SK-N-MC (cell line): ENCODE data around the gene CCDC159.
A peak's percentile ranks its signal among the peaks of the same experiment; 100 is the strongest.
"Not testable (repeated sequence)": the region's sequence is repeated elsewhere in the genome, so short reads cannot be mapped to it uniquely, and the experiment has no call there.

Source experiments
- DNase-seq: peaks from one replicate; pipeline ENCODE4 v3.0.0-alpha.2; 2011; ENCODE audit warnings: low read depth, low spot score
- H3K27ac ChIP-seq: fragments of 200-600 bp; sonication (generic); 2 replicates; pipeline ENCODE4 v1.5.1; 2016; ENCODE audit warnings: mixed run types
- H3K36me3 ChIP-seq: fragments of 200-600 bp; sonication (generic); 2 replicates; pipeline ENCODE4 v1.6.1; 2017; ENCODE audit warnings: antibody characterized with exemption, low read length, mixed read lengths; ENCODE audit not compliant: insufficient read depth
- H3K4me3 ChIP-seq: fragments of 200-600 bp; sonication (generic); 2 replicates; pipeline ENCODE4 v1.5.1; 2016
- H3K9ac ChIP-seq: fragments of 200-600 bp; sonication (generic); 2 replicates; pipeline ENCODE4 v1.8.0; 2017; ENCODE audit warnings: mixed run types, mixed read lengths; ENCODE audit not compliant: insufficient read length
- H3K9me3 ChIP-seq: fragments of 200-600 bp; sonication (generic); 2 replicates; pipeline ENCODE4 v1.6.1; 2017; ENCODE audit warnings: low read depth, mild to moderate bottlenecking, antibody characterized with exemption, low read length, moderate library complexity, mixed read lengths
- EZH2 ChIP-seq: fragments of 200-600 bp; sonication (generic); IDR thresholded peaks from one replicate; pipeline ENCODE4 v1.6.1; 2017; ENCODE audit warnings: antibody characterized with exemption
- FOXP2 ChIP-seq: optimal IDR thresholded peaks from 2 replicates; pipeline ENCODE3; 2011; ENCODE audit warnings: mild to moderate bottlenecking, moderate library complexity; ENCODE audit not compliant: insufficient read depth; ENCODE audit errors: extremely low read length, control extremely low read depth
- POLR2AphosphoS5 ChIP-seq: IDR thresholded peaks from 2 replicates; pipeline ENCODE4 v1.6.1; 2012; ENCODE audit warnings: mild to moderate bottlenecking, low read depth, low read length, borderline replicate concordance

CCDC159 gene

DNA sequence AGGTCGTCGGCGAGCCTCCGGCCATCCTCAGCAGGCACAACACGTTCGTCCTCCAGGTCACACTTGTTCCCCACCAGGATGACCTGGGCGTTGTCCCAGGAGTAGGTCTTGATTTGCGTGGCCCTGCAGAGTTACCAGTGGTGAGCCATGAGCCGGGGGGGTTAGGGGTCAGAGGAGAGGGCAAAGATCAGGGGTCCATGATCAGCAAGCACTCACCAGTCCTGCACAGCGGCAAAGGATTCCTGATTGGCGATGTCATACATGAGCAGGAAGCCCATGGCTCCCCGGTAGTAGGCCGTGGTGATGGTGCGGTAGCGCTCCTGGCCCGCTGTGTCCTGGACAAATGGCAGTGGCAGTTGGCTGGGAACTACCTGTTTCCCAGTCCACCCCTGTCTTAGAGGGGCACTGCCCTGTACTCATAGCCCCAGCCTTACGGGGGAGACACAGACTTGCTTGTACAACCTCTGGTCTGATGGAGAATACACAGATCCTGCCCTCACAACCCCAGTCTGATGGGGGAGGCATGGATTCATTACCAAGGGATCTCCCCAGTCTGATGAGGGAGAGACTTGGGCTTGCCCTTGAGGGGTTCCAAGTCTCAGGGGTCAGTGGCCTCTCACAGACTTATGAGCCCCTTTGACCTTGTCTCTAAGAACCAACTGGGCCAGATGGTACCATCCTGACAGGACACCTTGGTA is 10.7 kb upstream of the CCDC159 start:
- H3K27ac ChIP-seq: no peak overlapping the region
- H3K9ac ChIP-seq: no peak overlapping the region
- H3K36me3 ChIP-seq: peaks cover 11% of the 10 kb centered on the region; the same call in 1 of the 2 replicates
- H3K4me3 ChIP-seq: no peak overlapping the region
- TF ChIP-seq FOXP2 (no peak), EZH2 (no peak), POLR2AphosphoS5 (no peak)
- no peaks in the 10 kb centered on the region for H3K9me3 ChIP-seq
- no peak for DNase-seq

DNA sequence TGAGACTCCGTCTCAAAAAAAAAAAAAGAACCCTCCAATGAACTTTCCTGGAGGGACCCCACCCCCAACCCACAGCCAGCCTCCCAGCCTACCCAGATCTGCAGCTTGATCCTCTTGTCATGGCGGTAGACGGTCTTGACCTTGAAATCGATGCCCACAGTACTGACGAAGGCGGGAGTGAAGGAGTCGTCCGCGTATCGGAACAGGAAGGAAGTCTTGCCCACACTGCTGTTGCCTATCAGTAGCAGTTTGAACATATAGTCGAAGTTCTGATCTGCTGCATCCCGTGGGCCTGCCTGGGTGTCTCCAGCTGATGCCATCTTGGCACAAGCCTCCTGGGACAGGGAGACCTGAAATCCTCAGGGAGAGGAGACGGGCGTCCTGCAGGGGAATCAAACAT is 9.2 kb upstream of the CCDC159 start:
- DNase-seq: no peak
- no peak overlapping the region for H3K27ac ChIP-seq
- no peak overlapping the region for H3K4me3 ChIP-seq
- peaks cover 16% of the 10 kb centered on the region; the same call in 1 of the 2 replicates for H3K36me3 ChIP-seq
- H3K9me3 ChIP-seq: no peaks in the 10 kb centered on the region
- TF ChIP-seq EZH2 (no peak), POLR2AphosphoS5 (no peak), FOXP2 (no peak)
- H3K9ac ChIP-seq: no peak overlapping the region

DNA sequence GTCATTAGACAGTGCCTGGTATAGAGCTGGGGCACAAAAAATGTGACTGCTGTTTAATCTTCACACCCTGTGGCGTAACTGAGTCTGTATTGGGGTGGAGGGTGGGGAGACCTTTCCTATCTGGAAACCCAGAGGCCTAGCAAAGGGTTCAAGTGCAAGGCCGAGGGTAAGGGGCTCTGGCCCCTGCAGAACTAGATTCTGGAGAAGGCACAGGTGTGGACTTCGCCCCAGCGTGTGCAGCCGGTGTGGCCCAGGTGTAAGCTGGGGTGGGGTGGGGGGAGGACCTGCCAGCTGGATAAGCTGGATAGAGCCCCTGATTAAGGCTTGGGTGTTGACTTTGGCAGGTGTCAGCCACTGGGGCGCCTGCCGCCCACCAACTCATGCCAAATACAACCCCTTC is 8.2 kb upstream of the CCDC159 start:
- Histone ChIP-seq H3K9ac (no peak overlapping the region), H3K4me3 (no peak overlapping the region), H3K27ac (no peak overlapping the region), H3K36me3 (peaks cover 16% of the 10 kb centered on the region; the same call in 1 of the 2 replicates), H3K9me3 (no peaks in the 10 kb centered on the region)
- DNase-seq: no peak
- TF ChIP-seq FOXP2: no peak
- TF ChIP-seq POLR2AphosphoS5: no peak
- no peak for TF ChIP-seq EZH2

DNA sequence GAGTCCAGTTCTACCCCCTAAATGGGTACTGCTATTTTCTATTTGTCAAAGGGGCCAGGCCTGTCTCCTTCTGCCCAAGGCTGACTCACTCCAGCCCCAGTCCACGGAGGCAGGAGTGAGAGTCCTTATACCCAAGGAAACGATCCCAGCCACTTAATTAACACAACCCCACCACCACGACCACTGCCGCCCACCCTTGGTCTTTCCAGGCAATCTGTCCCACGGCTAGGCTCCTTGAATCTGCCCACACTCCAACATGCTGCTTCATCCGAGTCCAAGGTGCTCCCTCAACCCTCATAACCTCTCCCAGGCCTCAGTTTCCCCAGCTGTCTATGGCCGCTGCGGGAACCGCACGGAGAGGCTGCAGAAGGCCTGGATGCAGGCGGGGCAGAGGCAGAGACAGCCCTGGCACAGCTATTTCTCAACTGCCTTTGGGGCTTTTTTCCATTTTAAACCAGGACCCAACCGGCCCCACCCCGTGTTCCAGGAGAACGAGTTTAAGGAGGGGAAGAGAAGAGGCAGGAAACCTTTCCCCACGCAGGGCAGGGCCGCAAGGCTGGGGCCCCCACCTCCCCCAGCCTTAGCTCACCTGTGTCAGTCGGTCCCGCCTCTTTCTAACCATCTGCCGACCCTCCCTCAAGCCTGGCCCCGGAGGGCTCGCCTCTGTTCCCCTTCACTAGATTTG is 7.6 kb upstream of the CCDC159 start:
- no peak for DNase-seq
- H3K4me3 ChIP-seq: peak overlapping the region; percentile 83
- peak overlapping the region; percentile 71 for H3K9ac ChIP-seq
- H3K27ac ChIP-seq: no peak overlapping the region
- H3K9me3 ChIP-seq: no peaks in the 10 kb centered on the region
- no peak for TF ChIP-seq POLR2AphosphoS5
- no peak for TF ChIP-seq EZH2
- TF ChIP-seq FOXP2: no peak
- peaks cover 16% of the 10 kb centered on the region; the same call in 1 of the 2 replicates for H3K36me3 ChIP-seq

DNA sequence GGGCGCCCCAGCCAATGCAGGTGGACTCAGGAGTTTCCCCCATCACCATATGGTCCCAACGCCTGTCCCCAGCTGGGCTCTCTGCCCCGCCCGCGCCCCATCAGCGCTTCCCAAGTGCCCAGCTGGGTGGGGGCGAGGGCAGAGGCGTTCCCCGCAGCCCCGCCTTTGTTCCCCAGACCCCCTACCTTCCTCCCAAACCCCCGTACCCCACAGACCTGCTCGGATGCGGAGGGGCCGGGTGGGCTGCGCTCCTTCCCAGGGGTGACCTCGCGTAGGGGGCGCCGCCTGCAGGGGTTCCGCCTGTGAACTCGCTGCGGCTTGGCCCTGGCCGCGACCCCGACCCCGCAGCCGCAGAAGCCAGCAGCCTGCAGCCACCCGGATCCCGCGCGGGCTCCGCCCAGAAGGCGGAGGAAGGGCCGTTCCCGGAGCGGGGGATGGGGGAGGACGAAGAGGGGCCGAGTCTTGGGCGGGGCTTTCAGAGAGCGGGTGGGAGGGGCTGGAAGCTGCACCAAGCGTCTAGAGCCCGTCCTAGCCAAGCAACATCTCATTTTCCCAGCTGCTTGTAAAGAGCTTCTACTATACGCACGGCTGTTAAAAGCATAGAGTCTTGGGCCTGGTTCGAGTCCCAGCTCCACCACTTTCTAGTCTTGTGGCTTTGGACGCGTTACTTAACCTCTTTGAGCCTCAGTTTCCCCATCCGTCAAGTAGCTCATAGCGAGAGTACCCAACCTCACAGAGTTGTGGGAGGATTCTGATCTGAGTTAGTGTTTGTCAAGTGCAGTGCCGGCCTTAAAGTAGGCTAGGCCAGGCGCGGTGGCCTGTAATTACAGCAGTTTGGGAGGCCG is 6.8 kb upstream of the CCDC159 start, which contains the start of gene RAB3D:
Gene RAB3D (minus strand): TSS at position 404 of the 845 bp plus-strand sequence. CDS start 2,258 bp downstream, outside the sequence.
- peak; percentile 68; the same call in 1 of the 2 replicates for TF ChIP-seq POLR2AphosphoS5
- TF ChIP-seq EZH2: no peak
- peak within 1 kb of the TSS; percentile 83 for H3K4me3 ChIP-seq
- no peak within 1 kb of the TSS for H3K27ac ChIP-seq

DNA sequence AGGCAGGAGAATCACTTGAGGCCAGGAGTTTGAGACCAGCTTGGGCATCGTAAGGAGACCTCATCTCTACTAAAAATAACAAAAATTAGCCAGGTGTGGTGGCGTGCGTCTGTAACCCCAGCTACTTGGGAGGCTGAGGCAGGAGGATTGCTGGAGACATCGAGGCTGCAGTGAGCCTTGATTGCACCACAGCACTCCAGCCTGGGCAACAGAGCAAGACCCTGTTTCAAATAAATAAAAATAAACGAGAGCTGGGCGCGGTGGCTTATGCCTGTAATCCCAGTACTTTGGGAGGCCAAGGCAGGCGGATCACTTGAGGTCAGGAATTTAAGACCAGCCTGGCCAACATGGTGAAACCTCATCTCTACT is 6.2 kb upstream of the CCDC159 start:
- not testable (repeated sequence) for H3K9ac ChIP-seq, DNase-seq, H3K27ac ChIP-seq, H3K9me3 ChIP-seq
- peaks cover 14% of the 10 kb centered on the region; the same call in 1 of the 2 replicates for H3K36me3 ChIP-seq
- H3K4me3 ChIP-seq: peak overlapping the region; percentile 83

More for the DNA sequence above, 6.8 kb upstream of the CCDC159 start, which contains the start of gene RAB3D:
- Histone ChIP-seq H3K9ac (peak within 1 kb of the TSS; percentile 71), H3K9me3 (no peaks in the 10 kb centered on the region), H3K36me3 (peaks cover 16% of the 10 kb centered on the region; the same call in 1 of the 2 replicates)
- DNase-seq: no peak

DNA sequence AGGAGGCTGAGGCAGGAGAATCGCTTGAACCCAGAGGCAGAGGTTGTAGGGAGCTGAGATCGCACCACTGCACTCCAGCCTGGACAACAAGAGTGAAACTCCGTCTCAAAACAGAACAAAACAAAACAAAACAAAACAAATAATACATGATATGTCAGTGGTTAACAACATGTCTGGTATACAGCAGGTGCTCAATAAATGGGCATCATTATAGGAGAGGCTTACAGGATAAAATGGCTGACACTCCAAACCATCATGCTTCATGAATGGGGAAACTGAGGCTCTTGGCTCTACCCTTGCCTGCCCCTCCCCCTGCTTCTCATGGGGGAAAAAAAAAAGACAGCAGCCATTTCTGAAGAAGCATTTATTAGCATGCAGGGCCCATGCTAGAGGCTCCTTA is 3.9 kb upstream of the CCDC159 start:
- Histone ChIP-seq H3K36me3 (peaks cover 5% of the 10 kb centered on the region; the same call in 1 of the 2 replicates), H3K9ac (no peak overlapping the region), H3K9me3 (no peaks in the 10 kb centered on the region), H3K27ac (no peak overlapping the region), H3K4me3 (no peak overlapping the region)
- DNase-seq: no peak
- no peak for TF ChIP-seq POLR2AphosphoS5
- no peak for TF ChIP-seq FOXP2
- TF ChIP-seq EZH2: no peak

DNA sequence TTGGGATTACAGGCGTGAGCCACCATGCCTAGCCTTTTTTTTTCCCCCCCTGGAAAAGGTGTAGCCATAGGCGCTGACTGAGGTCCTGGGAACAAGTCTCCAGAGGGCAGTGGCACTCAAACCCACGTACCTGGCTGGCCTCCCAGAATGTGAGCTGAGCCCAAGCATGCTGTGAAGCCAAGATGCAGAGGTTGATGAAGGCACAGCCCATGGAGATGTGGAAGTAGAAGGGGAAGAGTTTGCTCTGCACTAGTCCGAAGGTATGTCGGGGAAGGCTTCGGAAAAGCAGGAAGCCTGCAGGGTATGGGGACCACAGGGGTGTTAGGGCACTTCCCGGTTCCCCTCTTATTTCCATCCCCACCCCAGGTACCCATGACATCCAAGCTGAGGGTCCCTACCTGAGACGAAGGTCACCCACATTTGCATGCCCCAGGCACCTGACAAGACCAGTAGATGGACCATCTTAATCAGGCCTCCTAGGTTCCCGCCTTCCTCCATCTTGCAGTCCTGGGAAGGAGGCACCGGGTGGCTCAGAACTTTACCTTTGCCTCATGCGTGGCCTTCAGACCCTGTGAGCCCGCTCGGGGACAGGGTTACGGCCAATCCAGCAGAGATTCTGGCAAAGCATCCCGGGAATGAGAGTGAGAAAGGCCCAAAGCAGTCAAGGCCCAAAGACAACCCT is 1.1 kb upstream of the CCDC159 start:
- H3K4me3 ChIP-seq: peak overlapping the region; percentile 97
- TF ChIP-seq EZH2: no peak
- TF ChIP-seq FOXP2: no peak
- TF ChIP-seq POLR2AphosphoS5: no peak
- no peak for DNase-seq
- no peak overlapping the region for H3K27ac ChIP-seq
- peaks cover 5% of the 10 kb centered on the region; the same call in 1 of the 2 replicates for H3K36me3 ChIP-seq
- H3K9ac ChIP-seq: peak overlapping the region; percentile 82
- no peaks in the 10 kb centered on the region for H3K9me3 ChIP-seq
